ENCODE data around the gene ZFR2. TPM values are rescaled to one million over a fixed set of nuclear protein-coding genes. Genes with fewer than 3 reads are reported as not detected.

The ZFR2 gene
- total and polyA plus RNA-seq, 2 of the 8 experiments (the other 6 are each of a cell fraction or from before 2014, with no cell fraction given): 14.5 to 28.4 TPM

- TF ChIP-seq JUN (IDR thresholded peaks at IDR 0.05; ENCODE audit: low read depth, low read length): no peak
- TF ChIP-seq TAF7 (optimal IDR thresholded peaks at IDR 0.05; ENCODE audit: borderline replicate concordance, low read depth, low read length): no peak
- no peak for TF ChIP-seq SP2 (IDR thresholded peaks at IDR 0.05; ENCODE audit: low read length)
- TF ChIP-seq HDAC2 (IDR thresholded peaks at IDR 0.05; ENCODE audit: borderline replicate concordance in 1 of 2, low read depth in 2 of 2, low read length in 2 of 2): no peak
- no peak for TF ChIP-seq KDM5A (IDR thresholded peaks at IDR 0.05; ENCODE audit: low read length)
- no peak for TF ChIP-seq BACH1 (IDR thresholded peaks at IDR 0.05; ENCODE audit: low read length)
- TF ChIP-seq ATF2 (IDR thresholded peaks at IDR 0.05; ENCODE audit: low read length): no peak
- no peak for TF ChIP-seq MAX (IDR thresholded peaks at IDR 0.05)
- no peak for TF ChIP-seq EP300 (IDR thresholded peaks at IDR 0.05; ENCODE audit: borderline replicate concordance in 1 of 2, low read depth in 2 of 2, low read length in 2 of 2)
- no peak for TF ChIP-seq PHF8 (conservative IDR thresholded peaks at IDR 0.05; ENCODE audit: low read depth, low read length)
Measured at GRCh38 chr19:3776479-3777040, 92.3 kb downstream of the ZFR2 start (continued).

Data from H1 (cell line).